Gastroesophageal sphincter (tissue), 3 donors: ENCODE measurements around the gene ADD1.

Source experiments
- EP300 ChIP-seq: sonication (generic); formaldehyde crosslinking; IDR thresholded peaks from one replicate; pipeline ENCODE4 v1.6.1; 2017; ENCODE audit warnings: antibody characterized with exemption, mild to moderate bottlenecking
- POLR2A ChIP-seq, 2 donors: fragments of 450-650 bp; IDR thresholded peaks; one replicate each; pipeline ENCODE4 v1.6.1; 2017; ENCODE audit warnings: antibody characterized with exemption in 2 of 2, mild to moderate bottlenecking in 2 of 2, moderate library complexity in 1 of 2
- POLR2AphosphoS5 ChIP-seq: sonication (generic); formaldehyde crosslinking; IDR thresholded peaks from one replicate; pipeline ENCODE4 v1.6.1; 2017; ENCODE audit warnings: antibody characterized with exemption
- TF ChIP-seq, protein P1 (sequence below), 4 experiments: fragments of 200-600 bp in 2 of 4; fragments of 450-650 bp in 2 of 4; sonication (generic) in 1 of 4; IDR thresholded peaks; one replicate each; pipeline ENCODE4 v1.5.1; 2017 to 2019; ENCODE audit warnings: antibody characterized with exemption in 4 of 4, mild to moderate bottlenecking in 2 of 4, moderate library complexity in 2 of 4

DNA sequence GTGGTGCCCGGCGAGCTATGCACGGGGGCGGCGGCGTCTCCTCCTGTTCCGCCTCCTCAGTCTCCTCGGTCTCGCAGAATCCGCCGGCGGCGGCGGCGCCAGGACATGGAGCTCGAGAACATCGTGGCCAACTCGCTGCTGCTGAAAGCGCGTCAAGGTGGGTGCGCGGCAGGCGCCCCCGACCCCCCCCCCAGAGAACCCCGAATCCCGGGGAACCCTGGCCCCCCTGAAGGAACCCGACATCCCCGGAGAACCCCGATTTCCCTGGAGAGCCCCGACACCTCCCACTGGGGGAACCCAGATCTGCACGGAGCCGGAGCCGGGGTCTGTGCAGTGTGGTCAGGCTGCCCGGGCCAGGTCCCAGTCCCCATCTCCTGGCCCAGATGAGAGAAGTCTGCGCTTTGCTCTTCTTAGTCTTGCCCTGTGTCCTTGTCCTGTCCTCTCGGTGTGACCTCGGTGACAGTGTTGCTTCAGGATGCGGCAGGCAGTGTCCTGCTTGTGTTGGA lies 120.4 kb downstream of the ADD1 start:
- no peak for TF ChIP-seq POLR2A (IDR thresholded peaks at IDR 0.05)
- TF ChIP-seq, protein P1, sequence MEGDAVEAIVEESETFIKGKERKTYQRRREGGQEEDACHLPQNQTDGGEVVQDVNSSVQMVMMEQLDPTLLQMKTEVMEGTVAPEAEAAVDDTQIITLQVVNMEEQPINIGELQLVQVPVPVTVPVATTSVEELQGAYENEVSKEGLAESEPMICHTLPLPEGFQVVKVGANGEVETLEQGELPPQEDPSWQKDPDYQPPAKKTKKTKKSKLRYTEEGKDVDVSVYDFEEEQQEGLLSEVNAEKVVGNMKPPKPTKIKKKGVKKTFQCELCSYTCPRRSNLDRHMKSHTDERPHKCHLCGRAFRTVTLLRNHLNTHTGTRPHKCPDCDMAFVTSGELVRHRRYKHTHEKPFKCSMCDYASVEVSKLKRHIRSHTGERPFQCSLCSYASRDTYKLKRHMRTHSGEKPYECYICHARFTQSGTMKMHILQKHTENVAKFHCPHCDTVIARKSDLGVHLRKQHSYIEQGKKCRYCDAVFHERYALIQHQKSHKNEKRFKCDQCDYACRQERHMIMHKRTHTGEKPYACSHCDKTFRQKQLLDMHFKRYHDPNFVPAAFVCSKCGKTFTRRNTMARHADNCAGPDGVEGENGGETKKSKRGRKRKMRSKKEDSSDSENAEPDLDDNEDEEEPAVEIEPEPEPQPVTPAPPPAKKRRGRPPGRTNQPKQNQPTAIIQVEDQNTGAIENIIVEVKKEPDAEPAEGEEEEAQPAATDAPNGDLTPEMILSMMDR (IDR thresholded peaks at IDR 0.05) = no peak
- TF ChIP-seq EP300 = no peak
- TF ChIP-seq POLR2AphosphoS5 = no peak
